GM23338 (cell line): ENCODE results near the gene RAD1. TPM values are rescaled to one million over a fixed set of nuclear protein-coding genes. Genes with fewer than 3 reads are reported as not detected.
A peak's percentile ranks its signal among the peaks of the same experiment; 100 is the strongest.

Experiments used
- ATAC-seq: fragments of 200-7000 bp; cut with Tn5 transposase; 3 replicates; pipeline ENCODE4 v1.9.1; 2020
- DNase-seq: peaks from one replicate; pipeline ENCODE4 v3.0.0-alpha.2; 2015; ENCODE audit warnings: low spot score
- H2AFZ ChIP-seq: fragments of 200-600 bp; sonication (generic); 2 replicates; pipeline ENCODE4 v1.8.0; 2016; ENCODE audit warnings: antibody characterized with exemption, mild to moderate bottlenecking, moderate library complexity
- H3F3A ChIP-seq: fragments of 200-600 bp; sonication (generic); replicated peaks from 2 replicates; pipeline ENCODE4 v1.8.0; 2017; ENCODE audit warnings: antibody characterized with exemption, mixed run types, low read depth
- H3K27ac ChIP-seq: fragments of 200-600 bp; sonication (generic); 2 replicates; pipeline ENCODE4 v1.6.1; 2016; ENCODE audit warnings: low read depth
- H3K27me3 ChIP-seq: fragments of 200-600 bp; sonication (generic); 2 replicates; pipeline ENCODE4 v1.8.0; 2016; ENCODE audit warnings: mild to moderate bottlenecking, mixed run types, moderate library complexity; ENCODE audit not compliant: insufficient read depth
- H3K36me3 ChIP-seq: fragments of 200-600 bp; sonication (generic); 2 replicates; pipeline ENCODE4 v1.8.0; 2016; ENCODE audit warnings: mild to moderate bottlenecking; ENCODE audit not compliant: insufficient read depth
- H3K4me1 ChIP-seq: fragments of 200-600 bp; sonication (generic); 2 replicates; pipeline ENCODE4 v1.8.0; 2016; ENCODE audit warnings: mild to moderate bottlenecking, moderate library complexity; ENCODE audit not compliant: insufficient read depth
- H3K4me2 ChIP-seq: fragments of 200-600 bp; sonication (generic); 2 replicates; pipeline ENCODE4 v1.7.1; 2017; ENCODE audit warnings: mixed run types
- H3K4me3 ChIP-seq: fragments of 200-600 bp; sonication (generic); 2 replicates; pipeline ENCODE4 v1.6.1; 2016; ENCODE audit warnings: mixed run types
- H3K79me2 ChIP-seq: fragments of 200-600 bp; sonication (generic); replicated peaks from 2 replicates; pipeline ENCODE4 v1.8.0; 2017; ENCODE audit warnings: mild to moderate bottlenecking; ENCODE audit not compliant: insufficient read depth
- H3K9me2 ChIP-seq: fragments of 200-600 bp; sonication (generic); 2 replicates; pipeline ENCODE4 v1.8.0; 2017; ENCODE audit not compliant: insufficient read depth
- H4K20me1 ChIP-seq: fragments of 200-600 bp; sonication (generic); replicated peaks from 2 replicates; pipeline ENCODE4 v1.8.0; 2017; ENCODE audit warnings: mild to moderate bottlenecking; ENCODE audit not compliant: insufficient read depth
- H3K27ac Mint-ChIP-seq: 2 replicates; pipeline ENCODE4 v1.8.0; 2020; ENCODE audit warnings: inconsistent platforms, mild to moderate bottlenecking, moderate library complexity, mixed read lengths
- H3K27me3 Mint-ChIP-seq: 3 replicates; pipeline ENCODE4 v1.8.0; 2022; ENCODE audit warnings: low read depth, mild to moderate bottlenecking, moderate library complexity, mixed read lengths, inconsistent platforms; ENCODE audit not compliant: insufficient read depth, poor library complexity
- H3K36me3 Mint-ChIP-seq: 3 replicates; pipeline ENCODE4 v1.8.0; 2021; ENCODE audit warnings: low read depth, mild to moderate bottlenecking, inconsistent platforms, moderate library complexity, mixed read lengths
- H3K4me1 Mint-ChIP-seq: 3 replicates; pipeline ENCODE4 v1.8.0; 2020; ENCODE audit warnings: mild to moderate bottlenecking, inconsistent platforms, mixed read lengths
- H3K4me3 Mint-ChIP-seq: 3 replicates; pipeline ENCODE4 v1.8.0; 2021; ENCODE audit warnings: moderate library complexity, mild to moderate bottlenecking, inconsistent platforms, mixed read lengths
- H3K9me3 Mint-ChIP-seq: 3 replicates; pipeline ENCODE4 v1.8.0; 2020; ENCODE audit warnings: moderate library complexity, mild to moderate bottlenecking, inconsistent platforms, mixed read lengths
- CREB1 ChIP-seq: fragments of 250-450 bp; sonication (Bioruptor Pico); IDR thresholded peaks from 2 replicates; pipeline ENCODE4 v1.5.0; 2020; ENCODE audit warnings: low read depth, mild to moderate bottlenecking, moderate library complexity
- CTCF ChIP-seq, 2 experiments: fragments of 200-600 bp in 1 of 2; sonication (generic) in 1 of 2; conservative IDR thresholded peaks; 2 replicates each; pipeline versions ENCODE4 v1.5.1 to v1.6.1; 2016 to 2017; ENCODE audit warnings: antibody characterized with exemption in 2 of 2, low read depth in 2 of 2, mild to moderate bottlenecking in 2 of 2, moderate library complexity in 1 of 2
- ETS1 ChIP-seq: IDR thresholded peaks from 2 replicates; pipeline ENCODE4 v1.6.1; 2016; ENCODE audit warnings: antibody characterized with exemption
- JUNB ChIP-seq: IDR thresholded peaks from one replicate; pipeline ENCODE4 v1.6.1; 2016; ENCODE audit warnings: antibody characterized with exemption; ENCODE audit not compliant: unreplicated experiment
- NANOG ChIP-seq: IDR thresholded peaks from 2 replicates; pipeline ENCODE4 v1.6.1; 2016; ENCODE audit warnings: antibody characterized with exemption, borderline replicate concordance
- REST ChIP-seq: IDR thresholded peaks from one replicate; pipeline ENCODE4 v1.6.1; 2018; ENCODE audit warnings: antibody characterized with exemption; ENCODE audit not compliant: unreplicated experiment
- STAT1 ChIP-seq: IDR thresholded peaks from one replicate; pipeline ENCODE4 v1.6.1; 2016; ENCODE audit warnings: antibody characterized with exemption; ENCODE audit not compliant: unreplicated experiment
- ZNF331 ChIP-seq: fragments of 250-450 bp; sonication (Bioruptor Pico); IDR thresholded peaks from 2 replicates; pipeline ENCODE4 v1.5.0; 2020; ENCODE audit warnings: low read depth, mild to moderate bottlenecking, moderate library complexity
- polyA plus RNA-seq: library from polyadenylated mRNA; unstranded; fragments of >200 nt; fragmentation: Nextera tagmentation; extraction: Ambion mirVana; gene quantifications from 2 replicates; pipeline ENCODE4 v1.2.1, GENCODE V29; 2016
- total RNA-seq: library from RNA; depleted of rRNA; stranded (reverse); fragments of >200 nt; shearing (Covaris generic); gene quantifications from 2 replicates; pipeline ENCODE4 v1.2.3, GENCODE V29; 2014

The RAD1 gene
- total and polyA plus RNA-seq, 2 experiments from 2014 or later: 39.3 to 40.9 TPM

GRCh38 chr5:34913072-34913471, 2.2 kb downstream of the RAD1 start (continued):
- TF ChIP-seq ETS1 (no peak), ZNF331 (no peak), REST (no peak), CREB1 (CRISPR knock-in tag) (no peak), STAT1 (no peak), JUNB (no peak), CTCF (conservative IDR thresholded peaks at IDR 0.05; ENCODE audit: low read depth in 2 of 2) (no peak)

- peak; percentile 46 for DNase-seq
- no peaks in the 10 kb centered on the region for H3K79me2 ChIP-seq
- ATAC-seq: peak; percentile 34; the same call in 1 of the 3 replicates
- Mint-ChIP-seq H3K27ac (no peak overlapping the region), H3K27me3 (peaks cover 3% of the 10 kb centered on the region), H3K4me3 (no peak overlapping the region), H3K4me1 (peaks cover 2% of the 10 kb centered on the region; the same call in 1 of the 3 replicates), H3K36me3 (peaks cover 46% of the 10 kb centered on the region), H3K9me3 (no peaks in the 10 kb centered on the region)
- no peaks in the 10 kb centered on the region for H4K20me1 ChIP-seq
- TF ChIP-seq REST: no peak
- no peak for TF ChIP-seq ZNF331
- no peak for TF ChIP-seq NANOG
- TF ChIP-seq ETS1: no peak
- TF ChIP-seq CTCF (conservative IDR thresholded peaks at IDR 0.05; ENCODE audit: low read depth in 2 of 2): peak; percentile 61 to 71
- H3K4me2 ChIP-seq: no peak overlapping the region
- H3K9me2 ChIP-seq: no peaks in the 10 kb centered on the region
- H3F3A ChIP-seq: no peaks in the 10 kb centered on the region; the same call in 1 of the 2 replicates
- no peak overlapping the region for H3K4me3 ChIP-seq
- no peaks in the 10 kb centered on the region for H3K4me1 ChIP-seq
- no peak overlapping the region for H2AFZ ChIP-seq
- peak overlapping the region; percentile 68; the same call in 1 of the 2 replicates for H3K27ac ChIP-seq
- H3K36me3 ChIP-seq: peaks cover 28% of the 10 kb centered on the region; the same call in 1 of the 2 replicates
- H3K27me3 ChIP-seq: no peaks in the 10 kb centered on the region
These were observed 9.7 kb downstream of the RAD1 start for GRCh38 chr5:34905564-34905963.
